ENCODE results near the gene DERA.
"Not testable (repeated sequence)": the region's sequence is repeated elsewhere in the genome, so short reads cannot be mapped to it uniquely, and the experiment has no call there.

The DERA gene

DNA sequence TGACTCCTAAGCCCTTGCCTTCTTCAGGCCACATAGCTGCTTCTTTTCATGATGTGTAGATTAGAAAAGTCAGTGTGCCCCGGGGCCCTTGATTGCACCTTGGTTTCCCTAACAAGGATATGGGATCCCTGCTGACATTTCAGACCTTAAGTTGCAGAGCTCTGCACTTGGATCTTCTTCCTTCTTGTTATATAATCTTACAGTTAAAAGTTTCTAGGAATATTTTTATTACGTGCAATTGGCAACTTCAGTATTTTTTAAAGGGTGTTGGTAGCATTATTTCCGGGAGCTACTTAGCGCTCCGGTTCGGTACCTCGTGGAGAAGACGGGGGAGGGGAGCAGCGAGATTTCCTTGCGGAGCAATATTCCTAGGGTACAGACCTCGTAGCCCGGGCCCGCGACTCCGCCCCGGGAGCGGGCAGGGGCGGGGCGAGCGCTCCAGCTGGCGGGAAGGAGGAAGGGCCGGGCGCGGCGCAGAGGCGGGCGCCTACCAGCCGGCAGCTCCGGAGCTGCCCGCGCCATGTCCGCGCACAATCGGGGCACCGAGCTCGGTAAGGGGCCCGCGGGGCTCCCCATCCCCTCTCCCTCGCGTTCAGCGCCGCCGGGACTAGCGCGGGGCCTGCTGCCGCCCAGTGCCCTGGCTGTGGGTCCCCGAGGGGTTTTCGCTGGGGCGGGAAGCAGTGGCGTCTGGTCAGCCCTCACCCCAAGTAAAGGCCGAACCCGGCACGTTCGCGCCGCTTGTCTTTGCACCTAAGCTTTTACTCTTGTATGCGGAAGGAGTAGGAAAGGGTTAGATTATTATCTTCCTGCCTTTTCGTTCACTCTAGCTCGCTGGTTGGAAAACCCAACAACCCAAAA is at the start of gene DERA:
Gene DERA (plus strand): TSS at position 469 of the 858 bp plus-strand sequence. CDS start 52 bp downstream, at position 521.
- FAIRE-seq, result no peak

DNA sequence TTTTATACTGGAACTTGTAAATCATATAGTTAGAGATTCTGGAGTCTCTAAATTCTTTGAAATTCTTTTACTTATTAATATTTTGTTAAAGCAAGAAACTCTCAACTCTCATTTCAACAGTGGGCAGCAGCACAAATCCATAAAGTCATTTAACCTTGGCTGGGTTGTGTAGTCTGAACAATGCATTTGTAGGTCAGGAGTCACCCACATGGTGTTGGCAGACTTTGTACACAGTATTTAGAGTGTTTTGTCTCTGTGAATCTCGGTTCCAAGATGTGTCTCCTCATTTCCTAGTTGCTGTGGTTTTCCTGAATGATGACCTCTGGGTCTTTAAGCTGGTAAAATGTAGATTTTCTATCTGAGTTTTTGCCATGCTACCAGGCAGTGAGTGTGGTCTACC is 49.7 kb upstream of the DERA start:
- FAIRE-seq, result no peak

DNA sequence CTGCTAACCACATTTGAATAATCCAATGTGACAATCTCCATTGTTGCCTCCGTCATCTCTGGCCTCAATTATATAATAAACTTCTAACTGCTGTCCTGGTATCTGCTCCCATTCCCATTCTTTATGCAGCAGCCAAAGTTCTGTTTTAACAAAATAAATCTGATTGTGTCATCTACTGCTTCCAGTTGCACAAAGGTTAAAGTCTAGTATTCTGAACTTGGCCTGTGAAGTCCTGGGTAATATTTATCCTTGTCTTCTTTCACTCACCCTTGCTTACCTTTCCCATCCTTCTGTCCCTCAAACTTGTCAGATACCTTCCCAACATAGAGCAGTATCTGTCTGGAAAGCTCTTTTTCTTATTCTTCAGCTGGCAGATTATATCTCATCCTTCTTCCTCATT is 48.3 kb upstream of the DERA start:
- FAIRE-seq, result no peak

DNA sequence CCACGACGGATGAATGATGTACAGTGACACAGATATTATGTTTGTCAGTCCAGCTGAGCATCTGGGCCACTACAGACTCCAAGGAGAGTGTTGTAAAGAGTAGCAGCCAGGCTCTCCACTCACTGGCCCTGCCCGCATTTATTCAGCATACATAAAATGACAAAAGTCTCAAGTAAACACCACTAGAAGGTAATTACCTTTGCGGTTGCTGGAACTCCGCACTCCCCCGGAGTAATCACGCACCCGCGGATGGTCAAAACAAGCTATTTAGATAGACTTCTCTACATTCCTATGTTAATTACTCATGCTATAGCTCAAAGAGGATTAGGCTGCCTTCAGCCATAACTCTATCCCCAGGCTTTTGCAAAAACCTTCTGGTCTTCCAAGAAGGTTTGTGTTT is 47.8 kb upstream of the DERA start:
- no peak for FAIRE-seq

DNA sequence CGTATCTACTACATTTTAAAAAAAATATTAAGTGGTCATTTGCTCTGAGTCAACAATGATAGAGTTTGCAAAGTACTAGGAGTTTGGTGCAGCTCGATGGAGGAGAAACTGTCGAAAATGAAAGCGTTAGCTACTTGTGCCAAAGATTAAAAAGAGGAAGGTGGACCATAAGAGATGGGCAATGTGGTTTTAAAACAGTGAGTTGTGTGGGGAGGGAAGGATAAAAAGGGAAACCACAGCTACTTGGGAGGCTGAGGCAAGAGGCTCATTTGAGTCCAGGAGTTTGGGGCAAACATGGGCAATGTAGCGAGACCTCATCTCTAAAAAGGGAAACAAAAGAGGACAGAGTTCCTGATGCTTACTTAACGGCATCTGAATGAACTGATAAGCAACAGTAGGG is 47.1 kb upstream of the DERA start:
- FAIRE-seq, result no peak

DNA sequence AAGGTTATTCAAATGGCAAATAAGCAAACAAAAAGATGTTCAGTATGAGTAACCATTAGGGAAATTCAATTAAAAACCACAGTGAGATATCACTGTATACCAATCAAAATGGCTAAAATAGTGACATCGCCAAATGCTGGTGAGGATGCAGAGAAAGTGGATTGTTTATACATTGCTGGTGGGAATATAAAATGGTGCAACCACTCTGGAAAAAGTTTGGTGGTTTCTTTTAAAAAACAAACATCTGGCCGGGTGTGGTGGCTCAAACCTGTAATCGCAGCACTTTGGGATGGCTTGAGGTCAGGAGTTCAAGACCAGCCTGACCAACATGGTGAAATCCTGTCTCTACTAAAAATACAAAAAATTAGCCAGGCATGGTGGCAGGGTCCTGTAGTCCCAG is 42.9 kb upstream of the DERA start:
- FAIRE-seq, result no peak

DNA sequence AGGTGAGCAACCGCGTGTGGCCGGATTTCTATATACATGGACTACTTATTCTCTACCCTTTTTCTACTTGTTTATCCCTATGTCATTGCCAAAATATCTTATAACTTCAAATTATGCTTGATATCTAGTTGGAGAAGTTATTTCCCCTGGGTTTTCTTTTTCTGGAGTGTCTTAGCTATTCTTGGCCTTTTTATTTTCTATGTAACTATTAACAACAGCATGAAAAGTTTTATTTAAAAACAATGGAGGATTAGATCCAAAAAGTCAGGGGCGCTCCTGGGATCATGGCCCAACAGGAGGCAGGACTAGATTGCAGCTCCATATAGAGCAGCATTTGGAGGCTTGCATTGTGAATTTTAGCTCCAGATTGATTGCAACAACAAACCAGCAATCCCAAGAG is 37.6 kb upstream of the DERA start:
- FAIRE-seq, result no peak

DNA sequence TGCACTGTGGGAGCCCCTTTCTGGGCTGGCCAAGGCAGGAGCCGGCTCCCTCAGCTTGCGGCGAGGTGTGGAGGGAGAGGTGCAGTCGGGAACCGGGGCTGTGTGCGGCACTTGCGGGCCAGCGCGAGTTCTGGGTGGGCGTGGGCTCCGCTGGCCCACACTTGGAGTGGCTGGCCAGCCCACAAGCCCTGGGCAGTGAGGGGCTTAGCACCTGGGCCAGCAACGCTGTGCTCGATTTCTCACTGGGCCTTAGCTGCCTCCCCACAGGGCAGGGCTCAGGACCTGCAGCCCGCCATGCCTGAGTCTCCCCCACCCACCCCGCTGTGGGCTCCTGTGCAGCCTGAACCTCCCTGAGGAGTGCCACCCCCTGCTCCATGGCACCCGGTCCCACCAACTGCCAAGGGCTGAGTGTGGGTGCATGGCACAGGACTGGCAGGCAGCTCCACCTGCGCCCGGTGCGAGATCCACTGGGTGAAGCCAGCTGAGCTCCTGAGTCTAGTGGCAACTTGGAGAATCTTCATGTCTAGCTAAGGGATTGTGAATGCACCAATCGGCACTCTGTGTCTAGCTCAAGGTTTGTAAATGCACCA is 36.5 kb upstream of the DERA start:
- not testable (repeated sequence) for FAIRE-seq

DNA sequence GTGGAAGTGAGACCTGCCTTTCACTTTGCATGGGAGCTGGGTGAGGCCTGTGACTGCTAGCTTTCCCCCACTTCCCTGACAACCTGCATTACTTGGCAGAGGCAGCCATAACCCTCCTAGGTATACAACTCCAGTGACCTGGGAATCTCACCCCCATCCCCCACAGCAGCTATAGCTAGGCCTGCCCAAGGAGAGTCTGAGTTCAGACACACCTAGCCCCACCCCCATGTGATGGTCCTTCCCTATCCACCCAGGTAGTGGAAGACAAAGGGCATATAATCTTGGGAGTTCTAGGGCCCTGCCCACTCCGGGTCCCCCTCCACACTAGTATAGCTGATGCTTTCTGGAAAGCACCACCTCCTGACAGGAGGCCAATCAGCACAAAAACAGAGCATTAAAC is 35.3 kb upstream of the DERA start:
- FAIRE-seq, result no peak

DNA sequence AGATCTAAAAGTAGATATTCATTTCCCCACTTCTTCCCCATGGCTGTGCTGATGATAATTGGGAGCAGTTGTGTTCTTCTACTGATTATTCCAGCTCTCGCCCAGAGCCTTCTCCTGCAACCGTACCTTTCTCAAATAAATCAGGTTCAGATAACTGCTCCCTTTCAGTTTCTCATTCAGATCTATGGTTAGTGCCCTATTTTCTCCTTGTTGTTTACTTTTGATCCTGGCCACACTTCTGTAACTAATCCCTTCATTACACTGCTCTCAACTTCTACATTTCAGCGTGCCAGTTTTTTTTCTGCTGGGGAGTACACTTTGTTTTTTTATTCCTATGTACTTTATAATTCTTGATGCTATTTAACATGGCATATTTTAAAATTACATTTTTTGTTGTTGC is 31.7 kb upstream of the DERA start:
- no peak for FAIRE-seq

DNA sequence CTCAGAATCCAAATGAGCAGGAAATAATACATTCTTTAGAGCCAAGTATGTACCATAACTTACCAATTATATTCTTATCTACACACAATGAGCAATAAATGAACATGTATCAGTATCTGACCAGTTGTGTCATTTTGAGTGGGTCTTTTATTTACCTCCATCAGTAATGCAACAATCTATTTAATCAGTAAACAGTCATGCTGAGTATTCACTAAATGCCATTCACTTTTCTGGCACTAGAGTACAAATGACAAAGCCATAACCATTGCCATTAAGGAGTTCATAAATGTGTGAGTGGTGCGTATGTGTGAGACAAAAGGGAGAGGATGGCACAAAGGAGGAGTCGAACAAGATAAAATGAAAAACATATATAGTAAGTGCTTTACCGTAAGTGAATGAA is 30.4 kb upstream of the DERA start:
- no peak for FAIRE-seq

DNA sequence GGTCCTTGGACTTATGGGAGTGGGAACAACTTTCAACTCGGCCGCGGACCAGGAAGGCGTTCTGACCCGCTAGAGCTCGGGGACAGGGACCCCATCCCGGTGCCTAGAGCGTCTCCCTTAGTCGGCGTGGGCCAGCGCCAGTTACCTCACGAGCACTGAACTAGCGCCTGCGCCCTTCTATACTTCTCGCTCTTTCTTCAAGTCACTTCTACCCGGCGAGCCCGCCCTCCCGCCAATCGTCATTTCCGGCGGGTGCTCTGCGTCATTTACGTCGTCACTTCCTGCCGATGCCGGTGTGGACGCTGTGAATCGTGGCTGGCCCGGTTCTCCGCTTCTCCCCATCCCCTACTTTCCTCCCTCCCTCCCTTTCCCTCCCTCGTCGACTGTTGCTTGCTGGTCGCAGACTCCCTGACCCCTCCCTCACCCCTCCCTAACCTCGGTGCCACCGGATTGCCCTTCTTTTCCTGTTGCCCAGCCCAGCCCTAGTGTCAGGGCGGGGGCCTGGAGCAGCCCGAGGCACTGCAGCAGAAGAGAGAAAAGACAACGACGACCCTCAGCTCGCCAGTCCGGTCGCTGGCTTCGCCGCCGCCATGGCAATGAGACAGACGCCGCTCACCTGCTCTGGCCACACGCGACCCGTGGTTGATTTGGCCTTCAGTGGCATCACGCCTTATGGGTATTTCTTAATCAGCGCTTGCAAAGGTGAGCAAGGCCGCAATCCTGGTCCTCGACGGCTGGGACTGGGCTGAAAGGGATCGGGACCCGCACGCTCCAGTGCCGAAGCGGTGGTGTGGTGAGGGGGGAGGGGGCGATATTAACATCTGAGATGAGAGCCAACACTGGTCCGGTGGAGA is 28.8 kb upstream of the DERA start, which contains the start of gene STRAP:
Gene STRAP (plus strand): TSS at position 270 of the 854 bp plus-strand sequence. CDS start 321 bp downstream, at position 591.
- FAIRE-seq, result peak; percentile 87

DNA sequence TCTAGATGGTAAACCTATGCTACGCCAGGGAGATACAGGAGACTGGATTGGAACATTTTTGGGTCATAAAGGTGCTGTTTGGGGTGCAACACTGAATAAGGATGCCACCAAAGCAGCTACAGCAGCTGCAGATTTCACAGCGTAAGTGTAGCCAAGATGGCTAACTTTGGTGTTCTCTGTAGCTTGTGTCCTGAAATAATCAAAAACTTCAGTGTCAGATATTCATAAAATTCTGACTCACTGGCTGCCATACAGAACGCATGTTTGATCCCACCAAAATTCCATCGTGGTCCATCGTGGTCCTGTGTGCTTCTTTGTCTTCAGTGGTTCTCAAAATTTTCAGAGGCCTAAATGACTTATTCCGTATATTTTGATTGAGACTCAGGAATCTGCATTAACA is 27.6 kb upstream of the DERA start:
- no peak for FAIRE-seq

DNA sequence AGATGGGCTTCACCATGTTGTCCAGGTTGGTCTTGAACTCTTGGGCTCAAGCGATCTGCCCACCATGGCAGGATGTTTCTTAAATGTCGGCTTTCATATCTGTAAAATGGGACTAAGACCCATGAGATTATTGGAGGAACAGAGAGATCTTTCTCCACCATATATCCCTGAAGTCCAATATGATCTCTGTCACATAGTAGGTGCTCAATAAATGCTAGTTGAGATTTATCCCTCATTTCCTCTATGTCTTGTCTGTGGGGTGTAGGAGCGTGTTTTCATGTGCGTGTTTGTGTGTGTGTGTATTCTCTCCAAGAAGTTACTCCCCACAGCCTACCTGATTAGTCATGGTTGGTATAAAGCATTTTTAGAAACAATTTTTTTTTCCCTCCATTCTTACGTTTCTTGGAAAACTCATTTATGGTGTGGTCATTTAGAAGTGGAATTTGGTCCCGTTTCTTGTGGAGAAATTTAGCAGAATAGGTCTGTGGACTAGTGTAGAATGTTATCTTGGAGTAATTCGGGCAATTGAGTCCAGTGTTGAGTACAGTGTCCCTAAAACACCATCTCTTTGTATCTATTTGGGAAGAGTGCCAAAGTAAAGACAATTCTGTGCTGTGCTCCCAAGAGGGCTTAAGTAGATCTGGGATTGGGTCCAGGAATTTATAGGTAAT is 24.6 kb upstream of the DERA start:
- FAIRE-seq, result no peak

DNA sequence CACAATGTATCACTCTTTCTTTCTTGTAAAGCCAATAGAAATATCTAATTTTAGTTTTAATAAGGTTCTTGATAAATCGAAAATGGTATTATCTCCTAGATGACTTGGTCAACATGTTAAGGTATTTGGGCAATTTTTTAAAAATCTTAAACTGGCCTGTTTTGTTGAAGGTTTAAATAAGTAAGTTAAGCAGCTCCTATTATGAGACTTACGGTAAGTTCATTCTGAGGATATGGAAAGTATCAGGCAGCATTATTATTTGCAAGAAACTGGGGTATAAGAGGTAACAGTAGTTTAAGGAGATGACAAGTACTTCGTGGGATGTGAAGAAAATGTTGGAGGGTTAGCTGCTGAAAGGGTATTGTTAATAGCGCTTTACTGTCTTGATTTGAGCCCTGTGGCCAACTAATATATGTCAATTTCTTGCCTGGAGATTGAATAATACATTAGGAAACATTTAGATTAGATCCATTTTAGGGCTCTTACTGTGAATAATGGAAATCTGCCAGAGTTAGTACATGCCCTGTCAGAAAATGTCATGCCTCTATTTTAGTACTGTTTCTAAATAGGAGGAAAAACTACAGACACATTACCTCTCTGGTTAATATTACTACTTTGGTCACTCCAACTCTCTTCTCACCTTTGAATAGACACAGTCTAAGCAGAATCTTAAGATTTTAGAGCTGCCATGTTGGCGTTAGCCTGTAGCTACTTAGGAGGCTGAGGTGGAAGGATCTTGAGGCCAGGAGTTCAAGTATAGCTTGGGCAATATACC is 23.9 kb upstream of the DERA start:
- FAIRE-seq, result no peak

DNA sequence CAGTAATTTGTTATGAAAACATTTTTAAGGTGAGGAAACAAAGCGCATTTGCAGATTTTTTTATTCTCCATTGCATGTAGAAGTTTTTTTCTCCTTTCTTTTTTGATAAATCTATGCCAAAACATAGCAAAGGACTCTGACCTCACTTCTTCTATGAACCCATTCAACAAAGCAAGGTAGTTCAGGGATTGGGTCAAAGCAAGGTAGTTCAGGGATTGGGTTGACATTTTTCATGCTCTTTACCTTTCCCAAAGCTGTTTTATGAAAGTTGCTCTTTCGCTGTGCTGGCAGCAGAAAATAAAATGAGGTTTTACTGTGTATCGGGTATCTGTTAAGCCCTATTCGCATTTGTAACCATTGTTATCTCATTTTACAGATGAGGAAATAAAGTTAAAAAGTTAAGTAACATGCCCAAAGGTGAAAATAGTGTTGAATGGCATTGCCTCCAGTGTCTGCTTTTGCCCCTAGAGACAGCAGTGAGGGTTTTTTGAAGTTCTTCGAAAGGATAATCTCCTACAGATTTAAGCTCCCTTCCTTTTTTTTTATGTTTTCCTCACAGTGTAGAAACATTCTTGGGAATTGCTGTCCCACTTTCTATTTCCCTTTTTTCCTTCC is 18.4 kb upstream of the DERA start:
- FAIRE-seq, result no peak

DNA sequence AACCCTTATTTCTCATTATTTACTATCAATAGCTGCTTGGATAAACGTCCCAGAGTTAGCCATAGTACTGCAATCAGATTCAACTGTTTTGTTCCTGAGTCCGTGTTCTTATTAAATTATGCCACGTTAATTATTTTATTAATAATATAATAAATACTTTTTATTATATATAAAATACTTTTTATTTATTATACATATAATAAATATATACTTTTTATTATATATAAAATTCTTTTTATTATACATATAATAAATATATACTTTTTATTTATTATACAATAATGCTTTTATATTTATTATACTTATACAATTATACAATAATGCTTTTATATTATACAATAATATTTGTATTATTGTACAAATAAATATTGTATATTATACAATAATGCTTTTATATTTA is 17.9 kb upstream of the DERA start:
- peak; percentile 100 for FAIRE-seq

DNA sequence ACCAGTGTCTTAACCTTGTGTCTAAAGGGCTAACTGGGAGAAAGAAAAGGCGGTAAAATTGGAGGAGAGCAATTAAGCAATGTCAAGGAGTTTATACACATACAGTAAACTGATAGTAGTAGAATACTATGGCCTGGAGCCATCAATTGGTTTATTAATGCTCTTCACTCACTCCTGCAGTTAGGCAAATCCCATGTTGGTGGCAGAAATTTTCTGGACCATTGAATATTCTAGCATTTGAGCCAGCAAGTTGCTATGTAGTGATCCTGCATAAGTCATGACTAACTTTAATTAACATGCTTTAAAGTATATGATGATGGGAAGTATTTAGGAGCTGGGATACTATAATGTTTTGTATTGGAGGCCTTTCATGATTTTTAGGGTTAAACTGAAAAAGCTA is 14.3 kb upstream of the DERA start:
- FAIRE-seq, result no peak

DNA sequence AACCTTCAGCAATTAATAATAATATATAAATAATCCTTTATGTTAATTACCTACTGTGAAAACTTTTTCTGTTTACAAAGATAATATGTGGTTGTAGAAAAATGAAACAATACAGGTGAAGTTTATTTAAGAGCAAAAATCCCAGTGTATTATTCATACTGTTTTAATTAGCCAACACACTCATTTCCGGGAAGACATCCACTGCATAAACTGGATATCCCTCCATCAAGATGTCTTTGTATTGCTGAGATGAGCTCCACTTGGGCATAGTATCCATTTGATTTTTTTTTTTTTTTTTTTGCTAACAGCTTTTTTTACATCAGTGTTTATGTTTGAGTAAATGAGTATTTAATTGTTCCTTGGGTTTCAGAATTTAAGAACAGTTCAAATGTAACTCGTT is 13.7 kb upstream of the DERA start:
- no peak for FAIRE-seq

DNA sequence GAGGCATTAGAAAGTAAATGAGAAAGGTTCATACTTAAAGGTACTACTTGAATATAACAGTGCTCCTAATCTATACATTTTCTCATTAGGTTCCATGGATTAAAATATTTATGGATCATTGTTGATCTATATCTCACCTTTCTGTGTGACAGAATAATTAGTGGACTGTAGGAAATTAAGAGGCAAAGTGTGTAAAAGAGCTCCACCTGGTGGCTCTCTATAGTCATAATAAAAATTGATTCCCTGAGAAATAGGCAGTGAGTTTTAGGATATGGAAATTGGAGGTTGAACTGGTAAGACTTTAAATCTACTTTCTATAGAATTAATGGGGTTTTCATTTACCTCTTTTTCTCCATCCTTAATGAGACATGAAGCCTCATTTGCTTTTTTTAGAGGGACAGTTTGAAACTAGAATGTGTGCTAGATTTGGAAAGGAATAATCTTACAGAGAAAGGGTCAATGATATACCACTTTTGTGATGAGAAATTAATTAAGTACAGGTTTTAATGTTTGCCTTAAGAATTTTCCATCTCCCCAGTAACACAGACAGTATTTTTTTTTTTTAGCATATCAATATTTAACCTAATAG is 11.8 kb upstream of the DERA start:
- peak; percentile 90 for FAIRE-seq

DNA sequence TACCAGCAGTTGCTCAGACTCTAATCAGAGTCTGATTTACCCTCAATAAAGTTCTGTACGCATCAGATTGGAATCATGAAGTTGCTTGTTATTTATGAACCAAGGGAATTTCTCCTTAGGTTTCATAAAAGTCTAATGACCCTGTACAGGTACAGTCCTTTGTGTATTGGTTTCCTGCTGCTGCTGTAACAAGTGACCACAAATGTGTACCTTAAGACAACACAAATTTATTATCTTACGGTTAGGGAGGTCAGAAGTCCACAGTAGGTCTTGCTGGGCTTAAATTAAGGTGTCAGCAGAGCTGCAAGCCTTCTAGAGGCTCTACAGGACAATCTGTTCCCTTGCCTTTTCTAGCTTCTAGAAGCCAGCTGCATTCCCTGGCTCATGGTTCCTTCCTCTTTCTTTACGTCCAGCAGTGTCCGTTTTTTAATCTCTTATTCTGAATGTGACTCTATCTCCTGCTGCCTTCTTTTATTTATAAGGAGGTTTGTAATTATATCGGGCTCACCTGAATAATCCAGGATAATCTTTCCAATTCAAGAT is 6.7 kb upstream of the DERA start:
- FAIRE-seq, result no peak

All from A204.1 (cell line).